WTC11 (cell line): ENCODE results near the gene GNAZ. TPM values are rescaled to one million over a fixed set of nuclear protein-coding genes. Genes with fewer than 3 reads are reported as not detected.

Source experiments
- ATAC-seq: fragments of 200-7000 bp; cut with Tn5 transposase; 2 replicates; pipeline ENCODE4 v1.10.0; 2021; ENCODE audit warnings: mild to moderate bottlenecking, moderate library complexity
- CTCF ChIA-PET: fragments of 300-600 bp; sonication (Branson Sonifier 250); formaldehyde crosslinking; loops from one replicate; lab custom pipeline; 2021; ENCODE audit warnings: antibody characterized with exemption; lab: Charles Lee
- POLR2A ChIA-PET: fragments of 350-600 bp; sonication (Branson Sonifier 250); formaldehyde crosslinking; loops from one replicate; lab custom pipeline; 2021; ENCODE audit warnings: antibody characterized with exemption; lab: Charles Lee
- DNase-seq: peaks from one replicate; pipeline ENCODE4 v3.0.0; 2021; ENCODE audit warnings: low spot score
- H3K27ac Mint-ChIP-seq: 2 replicates; pipeline ENCODE4 v1.8.0; 2021; ENCODE audit warnings: mixed read lengths
- H3K27me3 Mint-ChIP-seq: 2 replicates; pipeline ENCODE4 v1.8.0; 2021; ENCODE audit warnings: low read depth, mild to moderate bottlenecking, moderate library complexity, mixed read lengths
- H3K36me3 Mint-ChIP-seq: 2 replicates; pipeline ENCODE4 v1.8.0; 2021; ENCODE audit warnings: mixed read lengths
- H3K4me1 Mint-ChIP-seq: 2 replicates; pipeline ENCODE4 v1.8.0; 2022; ENCODE audit warnings: mixed read lengths
- H3K4me3 Mint-ChIP-seq: 2 replicates; pipeline ENCODE4 v1.8.0; 2021; ENCODE audit warnings: mild to moderate bottlenecking, moderate library complexity, mixed read lengths
- H3K9me3 Mint-ChIP-seq: 2 replicates; pipeline ENCODE4 v1.8.0; 2021; ENCODE audit warnings: mixed read lengths
- ATF1 ChIP-seq: sonication (generic); formaldehyde crosslinking; IDR thresholded peaks from 2 replicates; pipeline ENCODE4 v1.8.1; 2023; ENCODE audit warnings: mild to moderate bottlenecking, moderate library complexity, missing genetic modification reagents
- CREM ChIP-seq: sonication (generic); formaldehyde crosslinking; IDR thresholded peaks from 2 replicates; pipeline ENCODE4 v1.8.1; 2022; ENCODE audit warnings: mild to moderate bottlenecking, missing genetic modification reagents, moderate library complexity
- FOXK1 ChIP-seq: sonication (generic); formaldehyde crosslinking; IDR thresholded peaks from 2 replicates; pipeline ENCODE4 v1.8.0; 2022; ENCODE audit warnings: mild to moderate bottlenecking, moderate library complexity, missing genetic modification reagents
- HMGXB4 ChIP-seq: sonication (generic); formaldehyde crosslinking; IDR thresholded peaks from 2 replicates; pipeline ENCODE4 v1.8.1; 2023; ENCODE audit warnings: mild to moderate bottlenecking, moderate library complexity, missing genetic modification reagents
- JAZF1 ChIP-seq: fragments of 250-450 bp; sonication (Bioruptor Pico); IDR thresholded peaks from 2 replicates; pipeline ENCODE4 v1.9.0; 2021; ENCODE audit warnings: moderate library complexity, mild to moderate bottlenecking, inconsistent platforms
- SP1 ChIP-seq: sonication (generic); formaldehyde crosslinking; conservative IDR thresholded peaks from 2 replicates; pipeline ENCODE4 v1.8.1; 2022; ENCODE audit warnings: missing genetic modification reagents
- ZNF138 ChIP-seq: sonication (generic); formaldehyde crosslinking; conservative IDR thresholded peaks from 2 replicates; pipeline ENCODE4 v1.8.1; 2022; ENCODE audit warnings: mild to moderate bottlenecking, moderate library complexity, missing genetic modification reagents
- ZNF425 ChIP-seq: fragments of 250-450 bp; sonication (Bioruptor Pico); conservative IDR thresholded peaks from 2 replicates; pipeline ENCODE4 v1.9.0; 2021; ENCODE audit warnings: mild to moderate bottlenecking
- ZNF671 ChIP-seq: fragments of 250-450 bp; sonication (Bioruptor Pico); IDR thresholded peaks from 2 replicates; pipeline ENCODE4 v1.8.0; 2021; ENCODE audit warnings: mild to moderate bottlenecking
- total RNA-seq: library from RNA; stranded (reverse); gene quantifications from 3 replicates; pipeline ENCODE4 v1.2.3, GENCODE V29; 2021
- TF ChIP-seq, protein P1 (sequence below): fragments of 250-450 bp; sonication (Bioruptor Pico); IDR thresholded peaks from 2 replicates; pipeline ENCODE4 v1.9.0; 2021; ENCODE audit warnings: moderate library complexity, mild to moderate bottlenecking, inconsistent platforms, borderline replicate concordance
- TF ChIP-seq, protein P2 (sequence below): sonication (generic); formaldehyde crosslinking; IDR thresholded peaks from 2 replicates; pipeline ENCODE4 v1.8.0; 2023; ENCODE audit warnings: mild to moderate bottlenecking, missing genetic modification reagents
- TF ChIP-seq, protein P3 (sequence below): sonication (generic); formaldehyde crosslinking; conservative IDR thresholded peaks from 2 replicates; pipeline ENCODE4 v1.8.1; 2022; ENCODE audit warnings: mild to moderate bottlenecking, missing genetic modification reagents
- TF ChIP-seq, protein P4 (sequence below): sonication (generic); formaldehyde crosslinking; conservative IDR thresholded peaks from 2 replicates; pipeline ENCODE4 v1.8.1; 2023; ENCODE audit warnings: mild to moderate bottlenecking, low read depth, missing genetic modification reagents, moderate library complexity
- TF ChIP-seq, protein P5 (sequence below): sonication (generic); formaldehyde crosslinking; IDR thresholded peaks from 2 replicates; pipeline ENCODE4 v1.8.0; 2023; ENCODE audit warnings: missing genetic modification reagents, mild to moderate bottlenecking, borderline replicate concordance

The GNAZ gene
- total RNA-seq, 1 experiment from 2014 or later, result 9.9 TPM

DNA sequence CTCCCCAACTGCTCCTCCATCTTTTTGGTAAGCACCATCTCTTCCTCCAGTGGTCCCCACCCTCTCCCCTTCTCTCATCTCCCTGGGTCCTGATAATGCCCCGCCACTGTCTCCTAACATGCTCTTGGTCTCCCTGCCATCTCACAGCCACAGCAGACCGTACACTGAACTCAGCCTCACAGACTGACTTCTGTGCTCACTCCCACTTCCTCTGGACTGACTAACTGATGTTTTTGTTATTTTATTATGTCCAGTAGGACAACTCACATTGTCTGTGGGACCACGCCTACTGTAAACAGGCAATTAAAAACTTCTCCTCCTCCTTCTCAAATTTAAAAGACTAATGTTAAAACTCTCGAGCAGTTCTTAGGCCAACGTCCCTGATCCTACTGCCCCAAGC lies 2.6 kb upstream of the GNAZ start:
- TF ChIP-seq, protein P1, sequence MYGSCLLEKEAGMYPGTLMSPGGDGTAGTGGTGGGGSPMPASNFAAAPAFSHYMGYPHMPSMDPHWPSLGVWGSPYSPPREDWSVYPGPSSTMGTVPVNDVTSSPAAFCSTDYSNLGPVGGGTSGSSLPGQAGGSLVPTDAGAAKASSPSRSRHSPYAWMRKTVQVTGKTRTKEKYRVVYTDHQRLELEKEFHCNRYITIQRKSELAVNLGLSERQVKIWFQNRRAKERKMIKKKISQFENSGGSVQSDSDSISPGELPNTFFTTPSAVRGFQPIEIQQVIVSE (CRISPR knock-in tag), result no peak
- TF ChIP-seq ZNF671, result no peak
- no peak for TF ChIP-seq ZNF138 (CRISPR knock-in tag)
- ChIA-PET CTCF (no interaction called here), POLR2A (no interaction called here)
- Mint-ChIP-seq H3K36me3 (no peaks in the 10 kb centered on the region), H3K4me1 (peaks cover 17% of the 10 kb centered on the region), H3K27ac (no peak overlapping the region), H3K4me3 (no peak overlapping the region), H3K27me3 (peaks cover 44% of the 10 kb centered on the region), H3K9me3 (no peaks in the 10 kb centered on the region)
- DNase-seq (no peak), ATAC-seq (no peak)

- no peak overlapping the region for H3K4me3 Mint-ChIP-seq
- DNase-seq (peak; percentile 4), ATAC-seq (no peak)
- CTCF ChIA-PET, result interaction anchor here (1.2 to 3.9 kb wide), 4 partner anchors 35 to 453 kb away, joined by 3 to 36 read pairs (median 8); no protein-coding TSS in a partner anchor
- TF ChIP-seq CREM (CRISPR knock-in tag), result no peak
- TF ChIP-seq, protein P2, sequence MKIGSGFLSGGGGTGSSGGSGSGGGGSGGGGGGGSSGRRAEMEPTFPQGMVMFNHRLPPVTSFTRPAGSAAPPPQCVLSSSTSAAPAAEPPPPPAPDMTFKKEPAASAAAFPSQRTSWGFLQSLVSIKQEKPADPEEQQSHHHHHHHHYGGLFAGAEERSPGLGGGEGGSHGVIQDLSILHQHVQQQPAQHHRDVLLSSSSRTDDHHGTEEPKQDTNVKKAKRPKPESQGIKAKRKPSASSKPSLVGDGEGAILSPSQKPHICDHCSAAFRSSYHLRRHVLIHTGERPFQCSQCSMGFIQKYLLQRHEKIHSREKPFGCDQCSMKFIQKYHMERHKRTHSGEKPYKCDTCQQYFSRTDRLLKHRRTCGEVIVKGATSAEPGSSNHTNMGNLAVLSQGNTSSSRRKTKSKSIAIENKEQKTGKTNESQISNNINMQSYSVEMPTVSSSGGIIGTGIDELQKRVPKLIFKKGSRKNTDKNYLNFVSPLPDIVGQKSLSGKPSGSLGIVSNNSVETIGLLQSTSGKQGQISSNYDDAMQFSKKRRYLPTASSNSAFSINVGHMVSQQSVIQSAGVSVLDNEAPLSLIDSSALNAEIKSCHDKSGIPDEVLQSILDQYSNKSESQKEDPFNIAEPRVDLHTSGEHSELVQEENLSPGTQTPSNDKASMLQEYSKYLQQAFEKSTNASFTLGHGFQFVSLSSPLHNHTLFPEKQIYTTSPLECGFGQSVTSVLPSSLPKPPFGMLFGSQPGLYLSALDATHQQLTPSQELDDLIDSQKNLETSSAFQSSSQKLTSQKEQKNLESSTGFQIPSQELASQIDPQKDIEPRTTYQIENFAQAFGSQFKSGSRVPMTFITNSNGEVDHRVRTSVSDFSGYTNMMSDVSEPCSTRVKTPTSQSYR (CRISPR knock-in tag), result no peak
- H3K4me1 Mint-ChIP-seq, result peaks cover 17% of the 10 kb centered on the region
- peaks cover 46% of the 10 kb centered on the region for H3K27me3 Mint-ChIP-seq
- no peak overlapping the region for H3K27ac Mint-ChIP-seq
- POLR2A ChIA-PET, result no interaction called here
- no peaks in the 10 kb centered on the region for H3K36me3 Mint-ChIP-seq
- no peaks in the 10 kb centered on the region for H3K9me3 Mint-ChIP-seq
These were observed 2.1 kb upstream of the GNAZ start for GRCh38 chr22:23068096-23068831.

DNA sequence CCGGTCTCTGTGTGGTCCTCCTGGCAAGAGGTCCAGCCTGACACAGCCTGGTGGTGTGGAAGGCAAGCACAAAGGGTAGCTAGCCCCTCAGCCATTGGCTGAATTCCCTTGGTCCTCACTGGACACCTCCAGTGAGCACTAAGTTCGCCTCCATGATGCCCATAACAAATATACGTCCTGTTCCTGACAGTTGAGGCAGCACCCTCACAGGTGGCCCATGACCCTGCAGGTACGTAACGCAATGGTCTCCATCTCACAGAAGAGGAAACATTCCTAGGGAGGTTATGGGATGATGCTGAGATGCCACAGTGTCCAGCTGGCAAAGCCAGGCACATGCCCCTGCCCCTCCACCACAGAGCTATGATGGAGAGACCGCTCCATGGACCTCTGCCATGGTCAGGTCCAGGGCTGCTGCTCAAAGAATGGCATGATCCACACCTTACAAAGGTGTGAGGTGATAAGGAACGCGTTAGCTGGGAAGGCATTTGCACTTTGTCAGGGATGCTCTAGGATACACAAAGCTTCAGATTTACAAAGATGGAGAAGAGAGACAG lies 1.4 kb upstream of the GNAZ start:
- CTCF ChIA-PET, result interaction anchor here (1.0 to 3.9 kb wide), 11 partner anchors 26 to 453 kb away, joined by 3 to 36 read pairs (median 3); no protein-coding TSS in a partner anchor
- peaks cover 17% of the 10 kb centered on the region for H3K4me1 Mint-ChIP-seq
- no peak for ATAC-seq
- H3K27me3 Mint-ChIP-seq, result peaks cover 46% of the 10 kb centered on the region
- TF ChIP-seq, protein P3, sequence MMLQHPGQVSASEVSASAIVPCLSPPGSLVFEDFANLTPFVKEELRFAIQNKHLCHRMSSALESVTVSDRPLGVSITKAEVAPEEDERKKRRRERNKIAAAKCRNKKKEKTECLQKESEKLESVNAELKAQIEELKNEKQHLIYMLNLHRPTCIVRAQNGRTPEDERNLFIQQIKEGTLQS (CRISPR knock-in tag), result no peak
- TF ChIP-seq HMGXB4 (CRISPR knock-in tag) (no peak), SP1 (CRISPR knock-in tag) (no peak), ZNF425 (no peak), JAZF1 (CRISPR knock-in tag) (no peak), ATF1 (CRISPR knock-in tag) (no peak), FOXK1 (CRISPR knock-in tag) (no peak)
- TF ChIP-seq, protein P4, sequence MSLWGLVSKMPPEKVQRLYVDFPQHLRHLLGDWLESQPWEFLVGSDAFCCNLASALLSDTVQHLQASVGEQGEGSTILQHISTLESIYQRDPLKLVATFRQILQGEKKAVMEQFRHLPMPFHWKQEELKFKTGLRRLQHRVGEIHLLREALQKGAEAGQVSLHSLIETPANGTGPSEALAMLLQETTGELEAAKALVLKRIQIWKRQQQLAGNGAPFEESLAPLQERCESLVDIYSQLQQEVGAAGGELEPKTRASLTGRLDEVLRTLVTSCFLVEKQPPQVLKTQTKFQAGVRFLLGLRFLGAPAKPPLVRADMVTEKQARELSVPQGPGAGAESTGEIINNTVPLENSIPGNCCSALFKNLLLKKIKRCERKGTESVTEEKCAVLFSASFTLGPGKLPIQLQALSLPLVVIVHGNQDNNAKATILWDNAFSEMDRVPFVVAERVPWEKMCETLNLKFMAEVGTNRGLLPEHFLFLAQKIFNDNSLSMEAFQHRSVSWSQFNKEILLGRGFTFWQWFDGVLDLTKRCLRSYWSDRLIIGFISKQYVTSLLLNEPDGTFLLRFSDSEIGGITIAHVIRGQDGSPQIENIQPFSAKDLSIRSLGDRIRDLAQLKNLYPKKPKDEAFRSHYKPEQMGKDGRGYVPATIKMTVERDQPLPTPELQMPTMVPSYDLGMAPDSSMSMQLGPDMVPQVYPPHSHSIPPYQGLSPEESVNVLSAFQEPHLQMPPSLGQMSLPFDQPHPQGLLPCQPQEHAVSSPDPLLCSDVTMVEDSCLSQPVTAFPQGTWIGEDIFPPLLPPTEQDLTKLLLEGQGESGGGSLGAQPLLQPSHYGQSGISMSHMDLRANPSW (CRISPR knock-in tag), result no peak
- TF ChIP-seq, protein P5, sequence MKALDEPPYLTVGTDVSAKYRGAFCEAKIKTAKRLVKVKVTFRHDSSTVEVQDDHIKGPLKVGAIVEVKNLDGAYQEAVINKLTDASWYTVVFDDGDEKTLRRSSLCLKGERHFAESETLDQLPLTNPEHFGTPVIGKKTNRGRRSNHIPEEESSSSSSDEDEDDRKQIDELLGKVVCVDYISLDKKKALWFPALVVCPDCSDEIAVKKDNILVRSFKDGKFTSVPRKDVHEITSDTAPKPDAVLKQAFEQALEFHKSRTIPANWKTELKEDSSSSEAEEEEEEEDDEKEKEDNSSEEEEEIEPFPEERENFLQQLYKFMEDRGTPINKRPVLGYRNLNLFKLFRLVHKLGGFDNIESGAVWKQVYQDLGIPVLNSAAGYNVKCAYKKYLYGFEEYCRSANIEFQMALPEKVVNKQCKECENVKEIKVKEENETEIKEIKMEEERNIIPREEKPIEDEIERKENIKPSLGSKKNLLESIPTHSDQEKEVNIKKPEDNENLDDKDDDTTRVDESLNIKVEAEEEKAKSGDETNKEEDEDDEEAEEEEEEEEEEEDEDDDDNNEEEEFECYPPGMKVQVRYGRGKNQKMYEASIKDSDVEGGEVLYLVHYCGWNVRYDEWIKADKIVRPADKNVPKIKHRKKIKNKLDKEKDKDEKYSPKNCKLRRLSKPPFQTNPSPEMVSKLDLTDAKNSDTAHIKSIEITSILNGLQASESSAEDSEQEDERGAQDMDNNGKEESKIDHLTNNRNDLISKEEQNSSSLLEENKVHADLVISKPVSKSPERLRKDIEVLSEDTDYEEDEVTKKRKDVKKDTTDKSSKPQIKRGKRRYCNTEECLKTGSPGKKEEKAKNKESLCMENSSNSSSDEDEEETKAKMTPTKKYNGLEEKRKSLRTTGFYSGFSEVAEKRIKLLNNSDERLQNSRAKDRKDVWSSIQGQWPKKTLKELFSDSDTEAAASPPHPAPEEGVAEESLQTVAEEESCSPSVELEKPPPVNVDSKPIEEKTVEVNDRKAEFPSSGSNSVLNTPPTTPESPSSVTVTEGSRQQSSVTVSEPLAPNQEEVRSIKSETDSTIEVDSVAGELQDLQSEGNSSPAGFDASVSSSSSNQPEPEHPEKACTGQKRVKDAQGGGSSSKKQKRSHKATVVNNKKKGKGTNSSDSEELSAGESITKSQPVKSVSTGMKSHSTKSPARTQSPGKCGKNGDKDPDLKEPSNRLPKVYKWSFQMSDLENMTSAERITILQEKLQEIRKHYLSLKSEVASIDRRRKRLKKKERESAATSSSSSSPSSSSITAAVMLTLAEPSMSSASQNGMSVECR (CRISPR knock-in tag), result no peak
- H3K4me3 Mint-ChIP-seq, result peak overlapping the region; percentile 84
- DNase-seq, result peak; percentile 4
- H3K27ac Mint-ChIP-seq, result no peak overlapping the region
- no peaks in the 10 kb centered on the region for H3K36me3 Mint-ChIP-seq
- H3K9me3 Mint-ChIP-seq, result no peaks in the 10 kb centered on the region
- POLR2A ChIA-PET, result no interaction called here
